HG03460 (cell line): Measurements from ENCODE around the gene IGSF3.
"Not testable (repeated sequence)": the region's sequence is repeated elsewhere in the genome, so short reads cannot be mapped to it uniquely, and the experiment has no call there.

Experiments
- ATAC-seq: cut with Tn5 transposase; IDR thresholded peaks from one replicate; pipeline ENCODE4 v1.9.1; 2021; ENCODE audit not compliant: unreplicated experiment

Gene IGSF3

GRCh38 chr1:116631996-116632925, 35.3 kb downstream of the IGSF3 start:
- not testable (repeated sequence) for ATAC-seq

DNA sequence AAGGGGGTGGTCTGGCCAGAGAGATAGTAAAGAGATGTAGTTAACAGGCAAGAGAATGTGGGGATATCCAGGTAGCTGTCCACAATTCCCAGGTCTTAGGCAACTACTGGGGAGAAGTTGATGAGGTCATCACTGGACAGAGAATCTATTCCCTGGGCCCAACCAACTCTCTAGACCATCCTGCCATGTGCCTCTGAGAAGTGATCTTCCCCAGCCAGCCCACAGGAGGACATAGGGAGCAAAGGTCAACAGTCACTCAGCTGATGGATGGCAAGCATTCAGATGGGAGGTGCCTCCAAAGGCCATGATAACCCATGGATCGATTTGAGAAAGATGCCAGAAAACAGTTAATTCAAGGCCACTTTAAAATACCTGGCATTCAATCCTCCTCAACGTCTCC, 36.0 kb downstream of the IGSF3 start:
- ATAC-seq = not testable (repeated sequence)

- not testable (repeated sequence) for ATAC-seq
Observed at GRCh38 chr1:116630057-116630456, 37.5 kb downstream of the IGSF3 start.

DNA sequence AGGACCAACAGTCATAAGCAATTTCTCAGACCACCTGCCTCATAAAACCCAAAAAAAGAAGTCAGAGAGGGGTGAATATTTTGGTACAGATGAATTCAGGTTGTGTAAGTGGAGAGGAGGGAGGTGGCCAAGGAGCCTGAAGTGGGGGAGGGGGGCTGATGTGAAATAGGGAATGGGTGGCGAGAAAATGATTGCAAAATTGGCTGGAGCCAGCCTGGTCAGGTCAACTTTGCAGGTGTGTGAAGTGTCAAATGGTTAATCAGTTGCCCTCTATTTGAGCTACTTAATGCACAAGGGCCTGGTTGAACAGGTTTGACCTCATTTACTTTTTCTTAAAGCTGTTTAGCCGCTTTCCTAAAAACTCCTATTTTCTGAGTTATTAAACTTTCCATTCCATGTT, 38.1 kb downstream of the IGSF3 start:
- not testable (repeated sequence) for ATAC-seq

GRCh38 chr1:116628448-116628847, 39.1 kb downstream of the IGSF3 start:
- no peak for ATAC-seq

- ATAC-seq = not testable (repeated sequence)
Observed at GRCh38 chr1:116627357-116627756, 40.2 kb downstream of the IGSF3 start.

- ATAC-seq = not testable (repeated sequence)
Observed at GRCh38 chr1:116626915-116627314, 40.6 kb downstream of the IGSF3 start.

DNA sequence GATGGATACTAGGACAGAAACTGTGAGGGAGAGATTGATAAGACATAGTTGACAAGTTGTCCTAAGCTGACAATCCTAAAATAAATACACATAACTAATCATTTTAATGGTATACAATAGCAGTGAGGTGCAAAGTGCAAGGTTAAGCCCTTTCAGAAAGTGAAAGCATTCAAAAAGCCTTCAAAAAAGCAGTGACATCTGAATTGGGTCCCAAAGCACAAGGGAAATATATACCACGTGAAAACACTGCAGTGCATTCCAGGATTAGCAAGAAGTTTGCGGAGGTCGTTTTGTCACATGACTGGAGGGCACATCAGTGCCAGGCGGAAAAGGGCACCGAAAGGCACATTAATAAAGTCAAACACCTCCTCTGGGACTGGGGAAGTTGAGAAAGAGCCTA, 42.4 kb downstream of the IGSF3 start:
- ATAC-seq = not testable (repeated sequence)

- ATAC-seq = no peak
Observed at GRCh38 chr1:116624040-116624439, 43.5 kb downstream of the IGSF3 start.

GRCh38 chr1:116622496-116622895, 45.0 kb downstream of the IGSF3 start:
- not testable (repeated sequence) for ATAC-seq

DNA sequence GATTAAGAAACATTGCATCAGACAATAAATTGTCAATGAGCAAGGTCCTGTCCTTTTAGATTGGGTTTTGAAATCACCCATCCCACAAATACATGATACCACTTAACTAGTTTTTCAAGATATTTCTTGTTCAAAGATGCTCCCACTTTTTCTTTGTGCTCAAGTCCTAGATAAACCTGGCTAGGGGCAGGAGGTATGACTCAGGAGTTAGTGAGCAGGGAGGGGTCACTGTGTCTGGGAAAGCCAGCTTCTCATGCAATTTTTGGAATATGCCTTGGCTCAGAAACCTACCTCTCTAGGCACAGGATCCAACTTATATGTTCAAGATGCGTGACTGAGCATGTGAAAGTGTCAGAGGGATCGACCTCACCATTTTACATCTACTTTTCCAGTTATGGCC, 45.8 kb downstream of the IGSF3 start:
- ATAC-seq = not testable (repeated sequence)

DNA sequence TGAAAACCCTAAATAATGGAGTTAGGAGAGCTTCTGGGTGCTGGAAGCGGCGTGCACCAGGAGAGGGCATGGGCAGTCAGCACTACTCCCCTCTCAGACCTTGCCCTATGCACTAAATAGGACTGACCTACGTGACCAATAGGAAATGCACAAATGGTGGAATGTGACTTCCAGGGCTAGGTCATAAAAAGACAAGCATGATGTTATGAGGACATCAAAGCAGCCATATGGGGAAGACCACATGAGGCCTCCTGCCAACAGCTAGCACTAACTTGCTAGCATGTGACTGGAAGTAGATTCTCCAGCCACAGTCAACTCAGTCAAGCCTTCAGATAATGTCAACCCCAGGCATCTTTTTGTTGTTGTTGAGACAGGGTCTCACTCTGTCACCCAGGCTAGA, 47.1 kb downstream of the IGSF3 start:
- not testable (repeated sequence) for ATAC-seq

- not testable (repeated sequence) for ATAC-seq
Observed at GRCh38 chr1:116619106-116619505, 48.4 kb downstream of the IGSF3 start.

- not testable (repeated sequence) for ATAC-seq
Observed at GRCh38 chr1:116617808-116618207, 49.7 kb downstream of the IGSF3 start.

DNA sequence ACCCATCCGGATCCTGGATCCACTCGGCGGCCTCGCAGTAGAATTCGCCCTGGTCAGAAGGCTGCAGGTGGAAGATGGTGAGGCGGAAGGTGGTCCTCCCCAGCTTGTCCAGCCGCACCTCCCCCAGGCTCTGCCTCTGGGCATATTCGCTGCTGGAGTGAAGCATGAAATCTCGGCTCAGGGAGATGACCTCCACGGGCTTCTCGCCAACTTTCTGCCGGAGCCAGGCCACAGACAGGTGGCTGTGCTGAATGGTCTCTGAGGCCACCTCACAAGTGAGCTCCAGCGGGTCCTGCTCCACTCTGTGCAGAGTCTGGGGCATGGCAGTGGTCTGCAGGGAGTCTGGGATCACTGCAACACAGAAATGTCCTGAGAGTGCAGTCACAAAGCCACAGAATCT, 53.7 kb downstream of the IGSF3 start:
- ATAC-seq = not testable (repeated sequence)

DNA sequence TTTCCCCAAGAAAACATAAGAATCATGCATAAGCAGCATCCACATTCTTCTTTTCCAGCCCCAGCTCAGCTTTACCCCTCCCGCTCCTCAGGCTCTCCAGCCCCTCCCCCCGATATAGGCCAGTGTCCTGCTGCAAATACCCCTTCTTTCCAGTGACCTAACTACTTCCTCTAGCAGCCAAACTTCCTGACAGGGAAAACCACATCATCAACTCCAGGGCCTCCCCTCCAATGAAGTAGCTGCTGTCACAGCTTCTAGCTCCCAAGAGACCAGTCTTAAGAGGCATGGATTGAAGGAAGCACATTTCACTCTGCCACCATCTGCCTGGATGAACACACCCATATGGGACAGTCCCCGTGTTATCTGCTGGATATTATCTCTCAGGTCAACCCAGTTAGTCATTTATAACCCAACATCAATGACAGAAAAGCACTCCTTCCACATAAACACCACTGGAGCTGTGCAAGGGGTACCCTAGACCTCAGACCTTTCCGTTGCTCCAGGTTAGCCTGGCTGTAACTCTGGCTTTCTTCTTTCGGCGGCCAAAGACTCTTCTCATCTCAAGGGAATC, 57.6 kb downstream of the IGSF3 start:
- not testable (repeated sequence) for ATAC-seq

DNA sequence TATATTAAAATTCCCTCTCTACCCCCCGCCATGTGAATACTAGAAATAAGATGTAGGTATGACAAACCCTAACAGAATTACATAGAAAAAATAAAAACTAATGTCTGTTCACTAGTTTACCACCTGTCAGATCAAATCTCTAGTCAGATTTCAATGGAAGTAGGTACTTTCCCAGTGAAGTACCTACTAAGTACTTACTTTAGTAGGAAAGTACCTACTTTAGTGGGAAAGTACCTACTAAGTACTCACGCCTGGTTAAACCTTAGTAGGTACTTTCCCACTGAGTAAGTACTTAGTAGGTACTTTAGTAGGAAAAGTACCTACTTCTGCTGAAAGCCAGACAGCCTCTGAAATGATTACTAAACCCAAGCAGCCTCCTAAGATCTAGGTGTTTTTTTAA, 58.7 kb downstream of the IGSF3 start:
- ATAC-seq = not testable (repeated sequence)

- ATAC-seq = not testable (repeated sequence)
Observed at GRCh38 chr1:116608151-116608550, 59.4 kb downstream of the IGSF3 start.

DNA sequence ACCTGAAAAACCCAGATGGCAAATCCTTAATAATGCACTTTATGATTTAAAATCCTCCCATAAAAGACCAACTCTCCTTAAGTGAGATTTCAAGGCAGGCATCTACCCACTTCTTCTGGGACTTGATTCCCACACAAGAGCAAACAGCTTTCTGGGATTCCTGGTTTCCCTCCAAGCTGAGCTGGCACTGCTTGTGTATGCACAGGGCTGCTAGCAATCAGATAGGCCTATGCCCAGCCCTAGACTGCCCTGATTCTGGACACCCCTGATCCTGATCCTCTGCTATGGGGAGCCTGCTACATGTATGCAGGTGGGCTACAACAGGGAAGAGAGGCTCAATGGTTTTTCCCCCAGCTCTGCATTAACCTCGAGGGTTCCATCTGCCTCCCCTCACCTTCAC, 60.1 kb downstream of the IGSF3 start:
- ATAC-seq = not testable (repeated sequence)

GRCh38 chr1:116606067-116606466, 61.5 kb downstream of the IGSF3 start:
- ATAC-seq = not testable (repeated sequence)

- ATAC-seq = no peak
Observed at GRCh38 chr1:116605315-116605714, 62.2 kb downstream of the IGSF3 start.

DNA sequence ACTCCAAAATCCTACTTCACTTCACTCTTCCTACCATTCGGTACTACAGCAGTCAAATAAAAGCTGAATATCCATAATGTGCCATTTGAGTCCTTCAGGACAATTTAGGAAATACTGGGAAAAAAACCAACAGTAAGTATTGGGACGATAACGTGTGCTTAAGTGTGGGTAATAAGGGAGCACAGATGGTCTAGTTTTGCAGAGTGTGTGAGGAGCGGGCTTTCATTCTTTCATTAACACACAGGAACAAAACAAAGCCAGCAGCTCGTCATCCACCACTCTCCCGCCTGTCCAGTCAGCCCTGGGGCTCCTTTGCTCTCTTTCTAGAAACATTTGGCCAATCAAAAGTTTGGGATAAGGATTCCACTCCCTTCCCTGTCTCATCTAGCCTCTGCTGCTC, 63.1 kb downstream of the IGSF3 start:
- ATAC-seq = not testable (repeated sequence)
